ENCODE results near the gene MYLK.

DNA sequence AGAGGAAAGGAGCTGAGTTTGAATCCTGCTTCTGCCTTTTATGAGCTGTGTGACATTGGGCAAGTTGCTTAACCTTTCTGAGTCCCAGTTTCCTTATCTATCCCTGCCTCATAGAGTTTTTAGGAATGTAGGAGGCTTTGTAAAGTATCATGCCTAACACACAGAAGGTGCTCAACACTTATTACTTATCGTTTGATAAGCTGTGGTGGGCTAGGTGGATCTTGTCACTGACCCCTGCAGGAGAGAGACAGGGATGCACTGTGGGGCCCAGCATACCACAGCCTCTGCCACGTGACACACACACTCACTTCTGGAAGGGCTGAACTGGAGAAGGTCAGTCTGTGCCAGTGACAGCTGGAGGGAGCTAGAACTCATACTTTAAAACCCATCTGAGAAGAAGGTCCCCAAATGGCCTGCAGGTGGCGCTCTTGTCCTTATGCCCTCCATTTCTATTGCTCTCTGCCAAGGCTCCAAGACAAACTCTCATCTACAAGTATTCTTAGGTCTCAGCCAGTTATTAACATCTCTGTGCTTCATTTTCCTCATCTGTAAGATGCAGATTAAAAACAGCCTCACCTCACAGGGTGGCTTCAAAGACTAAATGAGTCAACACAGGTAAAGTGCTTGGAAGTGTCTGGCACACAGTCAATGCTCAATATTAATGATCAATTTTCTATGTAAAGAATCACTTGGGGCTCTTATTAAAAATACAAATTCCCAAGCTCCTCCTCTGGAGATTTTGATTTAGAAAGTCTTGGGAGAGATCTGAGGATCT, 241.8 kb downstream of the MYLK start:
- TF ChIP-seq CTCF (IDR thresholded peaks at IDR 0.05; ENCODE audit: poor library complexity) (peak; percentile 75), EZH2 (IDR thresholded peaks at IDR 0.05; ENCODE audit: borderline replicate concordance) (no peak), EZH2phosphoT487 (IDR thresholded peaks at IDR 0.05; ENCODE audit: low read depth, severe bottlenecking, unreplicated experiment) (no peak)
